Tibial artery (tissue), 4 donors: Measurements from ENCODE around the gene ZNF419.
"Not testable (repeated sequence)": the region's sequence is repeated elsewhere in the genome, so short reads cannot be mapped to it uniquely, and the experiment has no call there.

Source experiments
- DNase-seq, 2 donors: peaks; one replicate each; pipeline ENCODE4 v3.0.0-alpha.2; 2019
- H3K27ac ChIP-seq, 2 donors: fragments of 200-600 bp; sonication (generic) in 1 of 2; 1 replicate in 1 of 2; 2 replicates in 1 of 2; pipeline ENCODE4 v1.5.1; 2018 to 2019; ENCODE audit warnings: mild to moderate bottlenecking in 1 of 2
- H3K27me3 ChIP-seq, 2 donors: fragments of 200-600 bp; sonication (generic) in 1 of 2; one replicate each; pipeline versions ENCODE4 v1.5.1 to v1.6.0; 2016 to 2019
- H3K36me3 ChIP-seq, 3 donors: fragments of 200-600 bp; sonication (generic) in 2 of 3; one replicate each; pipeline ENCODE4 v1.5.1; 2016 to 2019; ENCODE audit warnings: mild to moderate bottlenecking in 2 of 3
- H3K4me1 ChIP-seq, 4 donors: fragments of 200-600 bp; sonication (generic) in 2 of 4; 1 replicate in 3 of 4; 2 replicates in 1 of 4; pipeline ENCODE4 v1.5.1; 2016 to 2019
- H3K4me3 ChIP-seq, 2 donors: fragments of 200-600 bp; sonication (generic) in 1 of 2; 1 replicate in 1 of 2; 2 replicates in 1 of 2; pipeline ENCODE4 v1.5.1; 2018 to 2019; ENCODE audit warnings: mild to moderate bottlenecking in 2 of 2
- H3K9me3 ChIP-seq, 3 donors: fragments of 200-600 bp; sonication (generic) in 1 of 3; one replicate each; pipeline ENCODE4 v1.5.1; 2016 to 2019
- CTCF ChIP-seq, 2 experiments: fragments of 200-600 bp in 1 of 2; fragments of 450-650 bp in 1 of 2; IDR thresholded peaks; one replicate each; pipeline ENCODE4 v1.5.1; 2017 to 2019; ENCODE audit warnings: antibody characterized with exemption in 2 of 2, mild to moderate bottlenecking in 1 of 2, moderate library complexity in 1 of 2
- intact Hi-C: fragments of 100-400 bp; cut with DNase I; formaldehyde crosslinking; loops from one replicate; pipeline ENCODE4 v1.15.0; 2023; ENCODE audit warnings: low total_unique reads

ZNF419 gene

GRCh38 chr19:57487477-57488298 lies at the start of gene ZNF419:
ZNF419 (plus strand) TSS chr19:57487750; CDS start chr19:57487951, 201 bp downstream.
- Histone ChIP-seq H3K4me1 (peaks cover 0 to 12% (median 4%) of the 10 kb centered on the region in 4 donors), H3K4me3 (peak within 1 kb of the TSS; percentile 84 to 99), H3K9me3 (peaks cover 0 to 20% (median 5%) of the 10 kb centered on the region in 3 donors), H3K27ac (peak within 1 kb of the TSS; percentile 70 to 76), H3K36me3 (peaks cover 26 to 34% (median 30%) of the 10 kb centered on the region in 3 donors)
- not testable (repeated sequence) for H3K27me3 ChIP-seq
- intact Hi-C loops, result loop anchor here (5.0 kb wide), 1 partner anchor 75 kb away; the partner anchor contains the start of gene ZNF17
- peak; percentile 89 to 94 for DNase-seq

GRCh38 chr19:57437931-57438330 lies 49.6 kb upstream of the ZNF419 start:
- H3K4me3 ChIP-seq, result no peak overlapping the region
- TF ChIP-seq CTCF (IDR thresholded peaks at IDR 0.05), result no peak
- H3K4me1 ChIP-seq, result peaks cover 0 to 20% (median 11%) of the 10 kb centered on the region in 4 donors
- no peak for DNase-seq
- H3K27me3 ChIP-seq, result no peaks in the 10 kb centered on the region
- intact Hi-C loops, result loop anchor here (5.0 kb wide), 1 partner anchor 1121 kb away; no protein-coding TSS in a partner anchor
- H3K36me3 ChIP-seq, result peaks cover 39 to 53% (median 50%) of the 10 kb centered on the region in 3 donors
- no peak overlapping the region for H3K27ac ChIP-seq
- H3K9me3 ChIP-seq, result peaks cover 0 to 44% (median 34%) of the 10 kb centered on the region in 3 donors

GRCh38 chr19:57438925-57439324 lies 48.6 kb upstream of the ZNF419 start:
- intact Hi-C loops, result loop anchor here (5.0 kb wide), 1 partner anchor 1122 kb away; no protein-coding TSS in a partner anchor
- no peak for TF ChIP-seq CTCF (IDR thresholded peaks at IDR 0.05)
- Histone ChIP-seq H3K4me3 (no peak overlapping the region), H3K9me3 (peaks cover 4 to 54% (median 44%) of the 10 kb centered on the region in 3 donors), H3K4me1 (peaks cover 0 to 20% (median 11%) of the 10 kb centered on the region in 4 donors), H3K27ac (no peak overlapping the region), H3K36me3 (peaks cover 49 to 63% (median 60%) of the 10 kb centered on the region in 3 donors), H3K27me3 (no peaks in the 10 kb centered on the region)
- no peak for DNase-seq

GRCh38 chr19:57441979-57442752 lies 45.4 kb upstream of the ZNF419 start:
- Histone ChIP-seq H3K9me3 (peaks cover 7 to 86% (median 71%) of the 10 kb centered on the region in 3 donors), H3K4me1 (no peaks in the 10 kb centered on the region), H3K27ac (no peak overlapping the region), H3K4me3 (no peak overlapping the region), H3K27me3 (no peaks in the 10 kb centered on the region), H3K36me3 (peaks cover 79 to 88% (median 85%) of the 10 kb centered on the region in 3 donors)
- DNase-seq, result no peak
- no peak for TF ChIP-seq CTCF (IDR thresholded peaks at IDR 0.05)
- intact Hi-C loops, result no loop called here

- no peaks in the 10 kb centered on the region for H3K27me3 ChIP-seq
- TF ChIP-seq CTCF (IDR thresholded peaks at IDR 0.05), result no peak
- no peaks in the 10 kb centered on the region for H3K4me1 ChIP-seq
- H3K4me3 ChIP-seq, result no peak overlapping the region
- H3K36me3 ChIP-seq, result peaks cover 79 to 84% (median 82%) of the 10 kb centered on the region in 3 donors
- no peak for DNase-seq
- H3K9me3 ChIP-seq, result peaks cover 7 to 95% (median 70%) of the 10 kb centered on the region in 3 donors
- intact Hi-C loops, result no loop called here
- no peak overlapping the region for H3K27ac ChIP-seq
These were observed 44.3 kb upstream of the ZNF419 start for GRCh38 chr19:57443121-57443696.
